Activated naive CD8-positive, alpha-beta T cell (primary cell): Measurements from ENCODE around the gene GPLD1.
"Not testable (repeated sequence)": the region's sequence is repeated elsewhere in the genome, so short reads cannot be mapped to it uniquely, and the experiment has no call there.

Source experiments
- H3K27ac Mint-ChIP-seq: one replicate; pipeline ENCODE4 v1.8.0; 2021; ENCODE audit warnings: mixed read lengths
- H3K27me3 Mint-ChIP-seq: one replicate; pipeline ENCODE4 v1.8.0; 2021; ENCODE audit warnings: mixed read lengths
- H3K36me3 Mint-ChIP-seq: one replicate; pipeline ENCODE4 v1.8.0; 2021; ENCODE audit warnings: mixed read lengths
- H3K4me1 Mint-ChIP-seq: one replicate; pipeline ENCODE4 v1.8.0; 2021; ENCODE audit warnings: low read depth, mixed read lengths
- H3K4me3 Mint-ChIP-seq: one replicate; pipeline ENCODE4 v1.8.0; 2021; ENCODE audit warnings: mild to moderate bottlenecking, mixed read lengths
- H3K9me3 Mint-ChIP-seq: one replicate; pipeline ENCODE4 v1.8.0; 2021; ENCODE audit warnings: low read depth, mixed read lengths

Gene GPLD1

GRCh38 chr6:24489470-24489869, at the start of gene GPLD1:
Gene GPLD1 (minus strand): TSS chr6:24489578. CDS start chr6:24489511, 67 bp downstream.
- no peak within 1 kb of the TSS for H3K4me3 Mint-ChIP-seq
- H3K27me3 Mint-ChIP-seq, result no peaks in the 10 kb centered on the region
- H3K9me3 Mint-ChIP-seq, result no peaks in the 10 kb centered on the region
- H3K4me1 Mint-ChIP-seq, result peaks cover 12% of the 10 kb centered on the region
- H3K36me3 Mint-ChIP-seq, result no peaks in the 10 kb centered on the region
- H3K27ac Mint-ChIP-seq, result no peak within 1 kb of the TSS

GRCh38 chr6:24537771-24538385, 48.5 kb upstream of the GPLD1 start:
- H3K27ac Mint-ChIP-seq, result no peak overlapping the region
- no peaks in the 10 kb centered on the region for H3K4me1 Mint-ChIP-seq
- H3K27me3 Mint-ChIP-seq, result no peaks in the 10 kb centered on the region
- peaks cover 12% of the 10 kb centered on the region for H3K36me3 Mint-ChIP-seq
- no peaks in the 10 kb centered on the region for H3K9me3 Mint-ChIP-seq
- H3K4me3 Mint-ChIP-seq, result no peak overlapping the region

- no peaks in the 10 kb centered on the region for H3K27me3 Mint-ChIP-seq
- H3K9me3 Mint-ChIP-seq, result no peaks in the 10 kb centered on the region
- no peaks in the 10 kb centered on the region for H3K4me1 Mint-ChIP-seq
- peaks cover 17% of the 10 kb centered on the region for H3K36me3 Mint-ChIP-seq
- no peak overlapping the region for H3K27ac Mint-ChIP-seq
- H3K4me3 Mint-ChIP-seq, result no peak overlapping the region
Observed at GRCh38 chr6:24537082-24537699, 47.8 kb upstream of the GPLD1 start.

GRCh38 chr6:24536466-24536865, 47.1 kb upstream of the GPLD1 start:
- H3K4me1 Mint-ChIP-seq, result no peaks in the 10 kb centered on the region
- no peaks in the 10 kb centered on the region for H3K9me3 Mint-ChIP-seq
- peaks cover 20% of the 10 kb centered on the region for H3K36me3 Mint-ChIP-seq
- no peak overlapping the region for H3K27ac Mint-ChIP-seq
- no peak overlapping the region for H3K4me3 Mint-ChIP-seq
- H3K27me3 Mint-ChIP-seq, result no peaks in the 10 kb centered on the region

- H3K27me3 Mint-ChIP-seq, result no peaks in the 10 kb centered on the region
- H3K4me1 Mint-ChIP-seq, result no peaks in the 10 kb centered on the region
- H3K4me3 Mint-ChIP-seq, result no peak overlapping the region
- H3K36me3 Mint-ChIP-seq, result peaks cover 20% of the 10 kb centered on the region
- H3K9me3 Mint-ChIP-seq, result no peaks in the 10 kb centered on the region
- no peak overlapping the region for H3K27ac Mint-ChIP-seq
Observed at GRCh38 chr6:24535210-24535609, 45.8 kb upstream of the GPLD1 start.

- peaks cover 22% of the 10 kb centered on the region for H3K36me3 Mint-ChIP-seq
- H3K27me3 Mint-ChIP-seq, result no peaks in the 10 kb centered on the region
- no peaks in the 10 kb centered on the region for H3K9me3 Mint-ChIP-seq
- no peaks in the 10 kb centered on the region for H3K4me1 Mint-ChIP-seq
- no peak overlapping the region for H3K27ac Mint-ChIP-seq
- H3K4me3 Mint-ChIP-seq, result no peak overlapping the region
Observed at GRCh38 chr6:24534329-24534728, 45.0 kb upstream of the GPLD1 start.

- H3K27ac Mint-ChIP-seq, result no peak overlapping the region
- peaks cover 11% of the 10 kb centered on the region for H3K4me1 Mint-ChIP-seq
- no peak overlapping the region for H3K4me3 Mint-ChIP-seq
- H3K27me3 Mint-ChIP-seq, result no peaks in the 10 kb centered on the region
- no peaks in the 10 kb centered on the region for H3K9me3 Mint-ChIP-seq
- H3K36me3 Mint-ChIP-seq, result peaks cover 24% of the 10 kb centered on the region
Observed at GRCh38 chr6:24529985-24530384, 40.6 kb upstream of the GPLD1 start.

- Mint-ChIP-seq H3K4me1 (peaks cover 13% of the 10 kb centered on the region), H3K4me3 (no peak overlapping the region), H3K9me3 (no peaks in the 10 kb centered on the region), H3K27me3 (no peaks in the 10 kb centered on the region), H3K27ac (no peak overlapping the region), H3K36me3 (peaks cover 7% of the 10 kb centered on the region)
Observed at GRCh38 chr6:24524805-24525204, 35.4 kb upstream of the GPLD1 start.

- Mint-ChIP-seq H3K9me3 (no peaks in the 10 kb centered on the region), H3K27ac (no peak overlapping the region)
Observed at GRCh38 chr6:24524329-24524728, 35.0 kb upstream of the GPLD1 start.

GRCh38 chr6:24522228-24523176, 33.1 kb upstream of the GPLD1 start:
- no peak overlapping the region for H3K27ac Mint-ChIP-seq

More at GRCh38 chr6:24524329-24524728, 35.0 kb upstream of the GPLD1 start:
- Mint-ChIP-seq H3K36me3 (peaks cover 7% of the 10 kb centered on the region), H3K27me3 (no peaks in the 10 kb centered on the region), H3K4me3 (no peak overlapping the region), H3K4me1 (peaks cover 13% of the 10 kb centered on the region)

GRCh38 chr6:24520929-24521546, 31.7 kb upstream of the GPLD1 start:
- H3K9me3 Mint-ChIP-seq, result no peaks in the 10 kb centered on the region
- peaks cover 3% of the 10 kb centered on the region for H3K4me1 Mint-ChIP-seq
- no peaks in the 10 kb centered on the region for H3K27me3 Mint-ChIP-seq
- H3K27ac Mint-ChIP-seq, result no peak overlapping the region
- H3K4me3 Mint-ChIP-seq, result no peak overlapping the region
- peaks cover 4% of the 10 kb centered on the region for H3K36me3 Mint-ChIP-seq

More at GRCh38 chr6:24522228-24523176, 33.1 kb upstream of the GPLD1 start:
- Mint-ChIP-seq H3K4me3 (no peak overlapping the region), H3K9me3 (no peaks in the 10 kb centered on the region), H3K27me3 (no peaks in the 10 kb centered on the region), H3K36me3 (peaks cover 4% of the 10 kb centered on the region), H3K4me1 (peaks cover 8% of the 10 kb centered on the region)

- Mint-ChIP-seq H3K27ac (peak overlapping the region; percentile 50), H3K27me3 (no peaks in the 10 kb centered on the region), H3K36me3 (peaks cover 11% of the 10 kb centered on the region), H3K4me1 (peaks cover 1% of the 10 kb centered on the region), H3K9me3 (no peaks in the 10 kb centered on the region), H3K4me3 (no peak overlapping the region)
Observed at GRCh38 chr6:24517659-24518543, 28.5 kb upstream of the GPLD1 start.

- Mint-ChIP-seq H3K27ac (no peak overlapping the region), H3K27me3 (no peaks in the 10 kb centered on the region), H3K4me3 (no peak overlapping the region), H3K9me3 (no peaks in the 10 kb centered on the region), H3K36me3 (peaks cover 22% of the 10 kb centered on the region), H3K4me1 (peaks cover 4% of the 10 kb centered on the region)
Observed at GRCh38 chr6:24513602-24514001, 24.2 kb upstream of the GPLD1 start.

- H3K27ac Mint-ChIP-seq, H3K9me3 Mint-ChIP-seq, H3K4me1 Mint-ChIP-seq, H3K4me3 Mint-ChIP-seq, H3K27me3 Mint-ChIP-seq: not testable (repeated sequence)
- peaks cover 30% of the 10 kb centered on the region for H3K36me3 Mint-ChIP-seq
Observed at GRCh38 chr6:24511976-24512375, 22.6 kb upstream of the GPLD1 start.
